ENCODE results near the gene MAGI1.
"Not testable (repeated sequence)": the region's sequence is repeated elsewhere in the genome, so short reads cannot be mapped to it uniquely, and the experiment has no call there.

- TF ChIP-seq, protein P1, sequence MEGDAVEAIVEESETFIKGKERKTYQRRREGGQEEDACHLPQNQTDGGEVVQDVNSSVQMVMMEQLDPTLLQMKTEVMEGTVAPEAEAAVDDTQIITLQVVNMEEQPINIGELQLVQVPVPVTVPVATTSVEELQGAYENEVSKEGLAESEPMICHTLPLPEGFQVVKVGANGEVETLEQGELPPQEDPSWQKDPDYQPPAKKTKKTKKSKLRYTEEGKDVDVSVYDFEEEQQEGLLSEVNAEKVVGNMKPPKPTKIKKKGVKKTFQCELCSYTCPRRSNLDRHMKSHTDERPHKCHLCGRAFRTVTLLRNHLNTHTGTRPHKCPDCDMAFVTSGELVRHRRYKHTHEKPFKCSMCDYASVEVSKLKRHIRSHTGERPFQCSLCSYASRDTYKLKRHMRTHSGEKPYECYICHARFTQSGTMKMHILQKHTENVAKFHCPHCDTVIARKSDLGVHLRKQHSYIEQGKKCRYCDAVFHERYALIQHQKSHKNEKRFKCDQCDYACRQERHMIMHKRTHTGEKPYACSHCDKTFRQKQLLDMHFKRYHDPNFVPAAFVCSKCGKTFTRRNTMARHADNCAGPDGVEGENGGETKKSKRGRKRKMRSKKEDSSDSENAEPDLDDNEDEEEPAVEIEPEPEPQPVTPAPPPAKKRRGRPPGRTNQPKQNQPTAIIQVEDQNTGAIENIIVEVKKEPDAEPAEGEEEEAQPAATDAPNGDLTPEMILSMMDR (IDR thresholded peaks at IDR 0.05) = not testable (repeated sequence)
- TF ChIP-seq POLR2A (IDR thresholded peaks at IDR 0.05) = not testable (repeated sequence)
Observed at GRCh38 chr3:65509423-65509794, 529.3 kb downstream of the MAGI1 start.
